ENCODE data around the gene MRPL23.
"Not testable (repeated sequence)": the region's sequence is repeated elsewhere in the genome, so short reads cannot be mapped to it uniquely, and the experiment has no call there.

Gene MRPL23

GRCh38 chr11:1933416-1934334 is 13.5 kb upstream of the MRPL23 start:
- no peak for DNase-seq (ENCODE audit: low read depth in 2 of 2)

- DNase-seq (ENCODE audit: low read depth in 2 of 2) = no peak
Measured at GRCh38 chr11:1934335-1935155, 12.6 kb upstream of the MRPL23 start.

GRCh38 chr11:1935156-1936071 is 11.7 kb upstream of the MRPL23 start:
- DNase-seq (ENCODE audit: low read depth in 2 of 2) = no peak

GRCh38 chr11:1936072-1936780 is 10.9 kb upstream of the MRPL23 start:
- no peak for DNase-seq (ENCODE audit: low read depth in 2 of 2)

GRCh38 chr11:1936781-1937615 is 10.1 kb upstream of the MRPL23 start:
- no peak for DNase-seq (ENCODE audit: low read depth in 2 of 2)

- no peak for DNase-seq (ENCODE audit: low read depth in 2 of 2)
Measured at GRCh38 chr11:1937616-1938342, 9.4 kb upstream of the MRPL23 start.

GRCh38 chr11:1938343-1939005 is 8.7 kb upstream of the MRPL23 start:
- DNase-seq (ENCODE audit: low read depth in 2 of 2) = no peak

GRCh38 chr11:1939006-1939625 is 8.0 kb upstream of the MRPL23 start:
- no peak for DNase-seq (ENCODE audit: low read depth in 2 of 2)

- not testable (repeated sequence) for DNase-seq (ENCODE audit: low read depth in 2 of 2)
Measured at GRCh38 chr11:1939788-1940187, 7.3 kb upstream of the MRPL23 start.

- no peak for DNase-seq (ENCODE audit: low read depth in 2 of 2)
Measured at GRCh38 chr11:1942558-1943260, 4.4 kb upstream of the MRPL23 start.

- no peak for DNase-seq (ENCODE audit: low read depth in 2 of 2)
Measured at GRCh38 chr11:1943576-1943975, 3.6 kb upstream of the MRPL23 start.

- no peak for DNase-seq (ENCODE audit: low read depth in 2 of 2)
Measured at GRCh38 chr11:1943977-1944376, 3.2 kb upstream of the MRPL23 start.

- DNase-seq (ENCODE audit: low read depth in 2 of 2) = no peak
Measured at GRCh38 chr11:1947592-1948237, 583 bp downstream of the MRPL23 start.

GRCh38 chr11:1948389-1948788 is 1.3 kb downstream of the MRPL23 start:
- no peak for DNase-seq (ENCODE audit: low read depth in 2 of 2)

- DNase-seq (ENCODE audit: low read depth in 2 of 2) = no peak
Measured at GRCh38 chr11:1949302-1949701, 2.2 kb downstream of the MRPL23 start.

- no peak for DNase-seq (ENCODE audit: low read depth in 2 of 2)
Measured at GRCh38 chr11:1949922-1950321, 2.8 kb downstream of the MRPL23 start.

GRCh38 chr11:1952806-1953482 is 5.8 kb downstream of the MRPL23 start:
- DNase-seq (ENCODE audit: low read depth in 2 of 2) = no peak
